GM21381 (cell line): ENCODE measurements around the gene RAB4B.
A peak's percentile ranks its signal among the peaks of the same experiment; 100 is the strongest.
"Not testable (repeated sequence)": the region's sequence is repeated elsewhere in the genome, so short reads cannot be mapped to it uniquely, and the experiment has no call there.

ENCODE experiments used
- ATAC-seq: cut with Tn5 transposase; IDR thresholded peaks from one replicate; pipeline ENCODE4 v1.9.1; 2021; ENCODE audit warnings: mild to moderate bottlenecking, moderate library complexity; ENCODE audit not compliant: unreplicated experiment

The RAB4B gene

GRCh38 chr19:40776932-40777644 lies 959 bp upstream of the RAB4B start:
- ATAC-seq, result peak; percentile 63

GRCh38 chr19:40777645-40777936 lies 456 bp upstream of the RAB4B start:
- ATAC-seq, result no peak

GRCh38 chr19:40778706-40779284 lies 748 bp downstream of the RAB4B start:
- no peak for ATAC-seq

GRCh38 chr19:40780582-40780981 lies 2.5 kb downstream of the RAB4B start:
- ATAC-seq, result no peak

GRCh38 chr19:40781140-40781539 lies 3.1 kb downstream of the RAB4B start:
- ATAC-seq, result no peak

- no peak for ATAC-seq
Measured at GRCh38 chr19:40783711-40784110, 5.7 kb downstream of the RAB4B start.

- ATAC-seq, result not testable (repeated sequence)
Measured at GRCh38 chr19:40784146-40784545, 6.1 kb downstream of the RAB4B start.

GRCh38 chr19:40785526-40785925 lies 7.5 kb downstream of the RAB4B start:
- ATAC-seq, result no peak

- no peak for ATAC-seq
Measured at GRCh38 chr19:40786060-40787037, 8.3 kb downstream of the RAB4B start.

GRCh38 chr19:40791349-40791748 lies 13.3 kb downstream of the RAB4B start:
- ATAC-seq, result no peak

- ATAC-seq, result no peak
Measured at GRCh38 chr19:40791996-40792395, 13.9 kb downstream of the RAB4B start.

- ATAC-seq, result no peak
Measured at GRCh38 chr19:40797166-40797962, 19.3 kb downstream of the RAB4B start.

- no peak for ATAC-seq
Measured at GRCh38 chr19:40797963-40798682, 20.1 kb downstream of the RAB4B start.

- peak; percentile 78 for ATAC-seq
Measured at GRCh38 chr19:40798683-40799557, 20.9 kb downstream of the RAB4B start, which contains the start of gene EGLN2. Gene EGLN2, plus strand, starts transcription at chr19:40799191. Its CDS starts 1,382 bp downstream, at chr19:40800573.

GRCh38 chr19:40799558-40800338 lies 21.7 kb downstream of the RAB4B start:
- ATAC-seq, result no peak

GRCh38 chr19:40800339-40800996 lies 22.4 kb downstream of the RAB4B start:
- no peak for ATAC-seq

- no peak for ATAC-seq
Measured at GRCh38 chr19:40800997-40801377, 22.9 kb downstream of the RAB4B start.
